Measurements from ENCODE around the gene TNXB. TPM values are rescaled to one million over a fixed set of nuclear protein-coding genes. Genes with fewer than 3 reads are reported as not detected.
A peak's percentile ranks its signal among the peaks of the same experiment; 100 is the strongest.

TNXB gene
- total and polyA plus RNA-seq, 9 of the 15 experiments (the other 6 are each of a cell fraction or from before 2014, with no cell fraction given): 0.14 to 28.1 (median 12.4) TPM

- TF ChIP-seq TCF15 (CRISPR knock-in tag; IDR thresholded peaks at IDR 0.05): no peak
- TF ChIP-seq ZNF699 (CRISPR knock-in tag; IDR thresholded peaks at IDR 0.05; ENCODE audit: insufficient replicate concordance): no peak
- no peak for TF ChIP-seq DACH1 (IDR thresholded peaks at IDR 0.05; ENCODE audit: partially characterized antibody)
- TF ChIP-seq TFAP4 (CRISPR knock-in tag; IDR thresholded peaks at IDR 0.05; ENCODE audit: borderline replicate concordance): peak; percentile 89; the same call in 1 of the 2 replicates
- TF ChIP-seq NEUROD1 (IDR thresholded peaks at IDR 0.05; ENCODE audit: borderline replicate concordance, low read depth, low read length, partially characterized antibody): peak; percentile 52
- TF ChIP-seq NR1H2 (CRISPR knock-in tag; IDR thresholded peaks at IDR 0.05): no peak
- no peak for TF ChIP-seq MCM3 (IDR thresholded peaks at IDR 0.05)
- no peak for TF ChIP-seq XRCC3 (IDR thresholded peaks at IDR 0.05)
- 0 out of 2 replicates have a peak, but pooled peaks have one; percentile 31 for TF ChIP-seq ETS1 (conservative IDR thresholded peaks at IDR 0.05; ENCODE audit: control insufficient read depth, low read depth, low read length)
- no peak for TF ChIP-seq RFX7 (CRISPR knock-in tag; IDR thresholded peaks at IDR 0.05)
- no peak for TF ChIP-seq ZNF655 (CRISPR knock-in tag; IDR thresholded peaks at IDR 0.05)
- TF ChIP-seq HMGN3 (IDR thresholded peaks at IDR 0.05; ENCODE audit: borderline replicate concordance, extremely low read depth, insufficient read length, low read depth, low read length): no peak
- TF ChIP-seq SAP30 (IDR thresholded peaks at IDR 0.05; ENCODE audit: borderline replicate concordance, insufficient read depth, low read depth, low read length, poor library complexity, severe bottlenecking): peak; percentile 83
- 0 out of 2 replicates have a peak, but pooled peaks have one; percentile 57 for TF ChIP-seq ZNF232 (CRISPR knock-in tag; IDR thresholded peaks at IDR 0.05)
- TF ChIP-seq MCM5 (IDR thresholded peaks at IDR 0.05; ENCODE audit: low read depth): no peak
- TF ChIP-seq JUNB (CRISPR knock-in tag; conservative IDR thresholded peaks at IDR 0.05): no peak
- no peak for TF ChIP-seq STAT6 (CRISPR knock-in tag; IDR thresholded peaks at IDR 0.05)
- TF ChIP-seq NR2F6 (CRISPR knock-in tag; IDR thresholded peaks at IDR 0.05): no peak
- TF ChIP-seq SRSF1 (IDR thresholded peaks at IDR 0.05; ENCODE audit: low read depth, low read length): no peak
- TF ChIP-seq PHF8 (IDR thresholded peaks at IDR 0.05; ENCODE audit: borderline replicate concordance, low read length): peak; percentile 97; the same call in 1 of the 2 replicates
- TF ChIP-seq XRCC4 (IDR thresholded peaks at IDR 0.05; ENCODE audit: extremely low read depth, insufficient read depth, insufficient read length): no peak
These were observed 18.8 kb upstream of the TNXB start, which contains the start of gene ATF6B (continued) for GRCh38 chr6:32127717-32128592.

Measured in K562 (cell line).